ENCODE measurements around the gene SLC2A11. TPM values are rescaled to one million over a fixed set of nuclear protein-coding genes. Genes with fewer than 3 reads are reported as not detected.

The SLC2A11 gene
- total and polyA plus RNA-seq, 8 donors, result 3.2 to 10.3 (median 6.7) TPM

DNA sequence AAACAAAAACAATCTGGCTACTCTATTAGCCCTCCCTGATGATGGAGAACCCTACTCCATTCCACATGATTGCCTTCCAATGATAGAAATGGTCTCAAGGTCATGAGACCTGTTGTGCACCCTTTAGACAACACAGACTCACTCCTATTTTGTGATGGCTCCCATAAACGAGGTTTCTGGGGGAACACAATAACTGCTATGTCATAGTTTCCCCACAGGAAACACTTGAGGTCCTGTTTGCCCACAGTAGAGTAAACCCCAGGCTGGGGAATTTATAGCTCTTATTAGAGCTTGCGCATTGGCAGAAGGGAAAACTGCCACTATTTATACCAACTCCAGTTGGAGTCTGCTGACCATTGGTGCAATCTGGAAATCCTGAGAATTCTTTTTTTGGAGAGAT is 65.2 kb downstream of the SLC2A11 start:
- peaks cover 24 to 70% (median 26%) of the 10 kb centered on the region in 4 donors for H3K36me3 ChIP-seq
- peaks cover 0 to 3% (median 0%) of the 10 kb centered on the region in 4 donors for H3K4me1 ChIP-seq
- H3K27ac ChIP-seq, result no peak overlapping the region
- no peak overlapping the region for H3K4me3 ChIP-seq
- DNase-seq, result no peak
- intact Hi-C loops (cut with DNase I; ENCODE audit: low total_unique reads), result no loop called here
- WGBS, 5 donors, result 56 to 81% (median 62%) methylated on average over 2 of the region's 2 CpGs
- no peak for TF ChIP-seq EP300 (IDR thresholded peaks at IDR 0.05)
- TF ChIP-seq POLR2AphosphoS5 (IDR thresholded peaks at IDR 0.05), result no peak
- TF ChIP-seq, protein P1, sequence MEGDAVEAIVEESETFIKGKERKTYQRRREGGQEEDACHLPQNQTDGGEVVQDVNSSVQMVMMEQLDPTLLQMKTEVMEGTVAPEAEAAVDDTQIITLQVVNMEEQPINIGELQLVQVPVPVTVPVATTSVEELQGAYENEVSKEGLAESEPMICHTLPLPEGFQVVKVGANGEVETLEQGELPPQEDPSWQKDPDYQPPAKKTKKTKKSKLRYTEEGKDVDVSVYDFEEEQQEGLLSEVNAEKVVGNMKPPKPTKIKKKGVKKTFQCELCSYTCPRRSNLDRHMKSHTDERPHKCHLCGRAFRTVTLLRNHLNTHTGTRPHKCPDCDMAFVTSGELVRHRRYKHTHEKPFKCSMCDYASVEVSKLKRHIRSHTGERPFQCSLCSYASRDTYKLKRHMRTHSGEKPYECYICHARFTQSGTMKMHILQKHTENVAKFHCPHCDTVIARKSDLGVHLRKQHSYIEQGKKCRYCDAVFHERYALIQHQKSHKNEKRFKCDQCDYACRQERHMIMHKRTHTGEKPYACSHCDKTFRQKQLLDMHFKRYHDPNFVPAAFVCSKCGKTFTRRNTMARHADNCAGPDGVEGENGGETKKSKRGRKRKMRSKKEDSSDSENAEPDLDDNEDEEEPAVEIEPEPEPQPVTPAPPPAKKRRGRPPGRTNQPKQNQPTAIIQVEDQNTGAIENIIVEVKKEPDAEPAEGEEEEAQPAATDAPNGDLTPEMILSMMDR (IDR thresholded peaks at IDR 0.05), result no peak
- TF ChIP-seq POLR2A (IDR thresholded peaks at IDR 0.05), result no peak
- peaks cover 0 to 14% (median 11%) of the 10 kb centered on the region in 4 donors for H3K9me3 ChIP-seq
- no peaks in the 10 kb centered on the region for H3K27me3 ChIP-seq

DNA sequence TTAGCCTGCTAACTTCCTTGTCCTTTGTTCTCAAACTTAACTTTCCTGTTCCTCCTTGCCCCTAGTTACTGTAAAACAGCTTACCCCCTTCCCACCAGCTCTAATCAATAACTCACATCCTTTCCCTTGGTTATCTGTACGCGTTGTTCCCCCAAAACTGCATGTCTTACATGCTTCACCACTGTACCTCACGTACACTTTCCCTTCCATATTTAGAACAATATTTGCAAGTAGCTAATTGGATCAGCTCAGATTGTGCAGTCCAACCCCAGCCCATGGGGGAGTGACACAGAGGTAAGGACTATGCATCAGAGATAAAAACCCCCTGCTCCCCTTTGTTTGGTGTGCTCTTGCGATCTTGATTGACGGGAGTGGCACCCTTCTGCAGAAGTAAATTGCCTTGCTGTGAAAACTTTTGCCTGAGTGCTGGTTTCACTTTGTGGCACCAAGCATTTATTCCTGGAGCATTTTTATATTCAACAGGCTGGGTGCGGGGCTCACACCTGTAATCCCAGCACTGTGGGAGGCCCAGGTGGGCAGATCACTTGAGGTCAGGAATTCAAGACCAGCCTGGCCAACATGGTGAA is 67.4 kb downstream of the SLC2A11 start:
- no peak overlapping the region for H3K4me3 ChIP-seq
- no peaks in the 10 kb centered on the region for H3K4me1 ChIP-seq
- no peak for DNase-seq
- no peaks in the 10 kb centered on the region for H3K27me3 ChIP-seq
- H3K27ac ChIP-seq, result no peak overlapping the region
- TF ChIP-seq, protein P1 (IDR thresholded peaks at IDR 0.05), result no peak
- TF ChIP-seq POLR2A (IDR thresholded peaks at IDR 0.05) (no peak), EP300 (IDR thresholded peaks at IDR 0.05) (no peak), POLR2AphosphoS5 (IDR thresholded peaks at IDR 0.05) (no peak)
- H3K9me3 ChIP-seq, result peaks cover 0 to 15% (median 11%) of the 10 kb centered on the region in 4 donors
- H3K36me3 ChIP-seq, result peaks cover 27 to 82% (median 32%) of the 10 kb centered on the region in 4 donors
- 81 to 92% (median 91%) methylated on average over 5 to 6 of the region's 6 CpGs for WGBS, 5 donors
- intact Hi-C loops (cut with DNase I; ENCODE audit: low total_unique reads), result loop anchor here (5.0 kb wide), 1 partner anchor 47 kb away; the partner anchor contains the start of gene DDT

DNA sequence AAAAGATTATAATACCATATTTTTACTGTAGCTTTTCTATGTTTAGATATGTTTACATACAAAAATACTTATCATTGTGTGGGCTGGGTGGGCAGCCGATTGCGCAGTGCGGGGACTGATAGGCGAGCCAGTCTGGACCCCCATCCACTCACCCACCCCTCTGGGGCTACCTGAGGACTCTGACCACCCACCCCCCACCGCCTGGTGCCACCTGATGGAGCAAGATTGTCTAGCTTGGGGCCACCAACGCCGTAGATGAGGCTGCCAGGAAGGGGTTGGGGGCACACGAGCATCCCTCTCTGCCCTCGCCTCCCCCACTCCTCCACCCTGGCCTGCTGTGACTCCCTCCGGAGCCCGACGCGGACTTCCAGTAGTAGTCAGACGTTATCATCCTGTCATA is 68.9 kb downstream of the SLC2A11 start:
- intact Hi-C loops (cut with DNase I; ENCODE audit: low total_unique reads), result loop anchor here (5.0 kb wide), 1 partner anchor 46 kb away; the partner anchor contains the start of gene DDT
- peaks cover 27 to 76% (median 32%) of the 10 kb centered on the region in 4 donors for H3K36me3 ChIP-seq
- TF ChIP-seq POLR2AphosphoS5 (IDR thresholded peaks at IDR 0.05), result no peak
- TF ChIP-seq EP300 (IDR thresholded peaks at IDR 0.05), result no peak
- TF ChIP-seq, protein P1 (IDR thresholded peaks at IDR 0.05), result no peak
- TF ChIP-seq POLR2A (IDR thresholded peaks at IDR 0.05), result no peak
- no peaks in the 10 kb centered on the region for H3K27me3 ChIP-seq
- H3K27ac ChIP-seq, result no peak overlapping the region
- DNase-seq, result no peak
- no peaks in the 10 kb centered on the region for H3K4me1 ChIP-seq
- H3K9me3 ChIP-seq, result peaks cover 0 to 19% (median 11%) of the 10 kb centered on the region in 4 donors
- no peak overlapping the region for H3K4me3 ChIP-seq
- 73 to 80% (median 75%) methylated on average over 14 of the region's 14 CpGs for WGBS, 5 donors

Small RNA genes within 50 kb of the gene (small RNA-seq; reads per million reads assigned to genes)
- 0 reads per million in 4 donors for gene RN7SL268P

Other genes starting within 250 kb of the SLC2A11 start
- gene DRICH1, start 225.6 kb upstream of the SLC2A11 start, total RNA-seq, result 10 to 100 TPM in 1 of 5 donors, under 1 TPM in 1, not detected in 3; 0.92 to 49.0 TPM
- under 1 TPM in 2 of 3 donors, not detected in 1; 0.28 to 0.93 TPM for gene DRICH1, start 225.6 kb upstream of the SLC2A11 start, polyA plus RNA-seq
- 1 to 10 TPM in 2 of 5 donors, not detected in 3; 2.9 to 5.9 TPM for gene RGL4, start 166.9 kb upstream of the SLC2A11 start, total RNA-seq
- 1 to 10 TPM in 1 of 3 donors, under 1 TPM in 1, not detected in 1; 0.65 to 2.9 TPM for gene RGL4, start 166.9 kb upstream of the SLC2A11 start, polyA plus RNA-seq
- 1 to 10 TPM in 4 of 5 donors, under 1 TPM in 1; 0.87 to 9.4 (median 4.5) TPM for gene ZNF70, start 106.8 kb upstream of the SLC2A11 start, total RNA-seq
- under 1 TPM; 0.58 to 0.68 (median 0.61) TPM for gene ZNF70, start 106.8 kb upstream of the SLC2A11 start, polyA plus RNA-seq
- not detected for gene VPREB3, start 103.5 kb upstream of the SLC2A11 start, total RNA-seq
- gene VPREB3, start 103.5 kb upstream of the SLC2A11 start, polyA plus RNA-seq, result 1 to 10 TPM; 1.1 to 8.7 (median 7.8) TPM
- gene C22orf15, start 94.9 kb upstream of the SLC2A11 start, total RNA-seq, result not detected
- under 1 TPM in 1 of 3 donors, not detected in 2; 0.05 TPM for gene C22orf15, start 94.9 kb upstream of the SLC2A11 start, polyA plus RNA-seq
- gene CHCHD10, start 89.9 kb upstream of the SLC2A11 start, total RNA-seq, result 100 to 1,000 TPM in 1 of 5 donors, 10 to 100 TPM in 2, 1 to 10 TPM in 2; 5.8 to 589 (median 43.2) TPM
- gene CHCHD10, start 89.9 kb upstream of the SLC2A11 start, polyA plus RNA-seq, result 100 to 1,000 TPM; 159 to 204 (median 168) TPM
- gene MMP11, start 85.0 kb upstream of the SLC2A11 start, total RNA-seq, result 10 to 100 TPM in 1 of 5 donors, 1 to 10 TPM in 2, not detected in 2; 2.3 to 54.2 (median 5.3) TPM
- gene MMP11, start 85.0 kb upstream of the SLC2A11 start, polyA plus RNA-seq, result 1 to 10 TPM in 2 of 3 donors, under 1 TPM in 1; 0.50 to 2.0 (median 2.0) TPM
- gene SMARCB1, start 70.9 kb upstream of the SLC2A11 start, total RNA-seq, result 10 to 100 TPM; 13.4 to 74.6 (median 48.2) TPM
- gene SMARCB1, start 70.9 kb upstream of the SLC2A11 start, polyA plus RNA-seq, result 10 to 100 TPM; 34.0 to 44.4 (median 37.2) TPM
- 10 to 100 TPM in 2 of 5 donors, 1 to 10 TPM in 2, under 1 TPM in 1; 0.45 to 24.1 (median 5.2) TPM for gene DERL3, start 18.9 kb upstream of the SLC2A11 start, total RNA-seq
- gene DERL3, start 18.9 kb upstream of the SLC2A11 start, polyA plus RNA-seq, result 10 to 100 TPM in 1 of 3 donors, 1 to 10 TPM in 2; 6.2 to 24.5 (median 7.9) TPM
- 100 to 1,000 TPM in 4 of 5 donors, 10 to 100 TPM in 1; 59.5 to 293 (median 214) TPM for gene MIF, start 36.5 kb downstream of the SLC2A11 start, total RNA-seq
- 100 to 1,000 TPM; 496 to 940 (median 891) TPM for gene MIF, start 36.5 kb downstream of the SLC2A11 start, polyA plus RNA-seq
- 10 to 100 TPM in 1 of 5 donors, 1 to 10 TPM in 1, not detected in 3; 1.7 to 30.0 TPM for gene GSTT2B, start 103.3 kb downstream of the SLC2A11 start, total RNA-seq
- 10 to 100 TPM in 2 of 3 donors, 1 to 10 TPM in 1; 3.5 to 45.8 (median 10.1) TPM for gene GSTT2B, start 103.3 kb downstream of the SLC2A11 start, polyA plus RNA-seq
- 10 to 100 TPM in 1 of 5 donors, 1 to 10 TPM in 2, not detected in 2; 3.0 to 53.6 (median 4.2) TPM for gene DDTL, start 109.0 kb downstream of the SLC2A11 start, total RNA-seq
- 1 to 10 TPM; 2.7 to 6.0 (median 4.9) TPM for gene DDTL, start 109.0 kb downstream of the SLC2A11 start, polyA plus RNA-seq
- 100 to 1,000 TPM in 4 of 5 donors, 10 to 100 TPM in 1; 72.5 to 534 (median 196) TPM for gene DDT, start 116.6 kb downstream of the SLC2A11 start, total RNA-seq
- 100 to 1,000 TPM; 266 to 486 (median 374) TPM for gene DDT, start 116.6 kb downstream of the SLC2A11 start, polyA plus RNA-seq
- gene GSTT2, start 122.3 kb downstream of the SLC2A11 start, total RNA-seq, result not detected
- 1 to 10 TPM in 1 of 3 donors, not detected in 2; 8.6 TPM for gene GSTT2, start 122.3 kb downstream of the SLC2A11 start, polyA plus RNA-seq
- not detected for gene GSTT4, start 147.6 kb downstream of the SLC2A11 start, total RNA-seq
- not detected for gene GSTT4, start 147.6 kb downstream of the SLC2A11 start, polyA plus RNA-seq
- gene CABIN1, start 153.4 kb downstream of the SLC2A11 start, total RNA-seq, result 100 to 1,000 TPM in 2 of 5 donors, 10 to 100 TPM in 3; 39.7 to 623 (median 93.7) TPM
- 10 to 100 TPM; 14.8 to 25.9 (median 20.2) TPM for gene CABIN1, start 153.4 kb downstream of the SLC2A11 start, polyA plus RNA-seq

All from stomach (tissue), 9 donors.